GM21515 (cell line): ENCODE data around the gene PRKCZ.

Source experiments
- ATAC-seq: cut with Tn5 transposase; IDR thresholded peaks from one replicate; pipeline ENCODE4 v1.9.1; 2021; ENCODE audit not compliant: unreplicated experiment

The PRKCZ gene

GRCh38 chr1:2060535-2060934, 10.3 kb downstream of the PRKCZ start:
- no peak for ATAC-seq

- no peak for ATAC-seq
Observed at GRCh38 chr1:2061065-2061778, 11.0 kb downstream of the PRKCZ start.

- ATAC-seq: no peak
Observed at GRCh38 chr1:2065699-2066098, 15.5 kb downstream of the PRKCZ start.

- no peak for ATAC-seq
Observed at GRCh38 chr1:2067393-2067792, 17.2 kb downstream of the PRKCZ start.

GRCh38 chr1:2067981-2068380, 17.8 kb downstream of the PRKCZ start:
- no peak for ATAC-seq

GRCh38 chr1:2068951-2069350, 18.7 kb downstream of the PRKCZ start:
- no peak for ATAC-seq

- no peak for ATAC-seq
Observed at GRCh38 chr1:2070016-2070415, 19.8 kb downstream of the PRKCZ start.

- no peak for ATAC-seq
Observed at GRCh38 chr1:2070800-2071530, 20.8 kb downstream of the PRKCZ start.

GRCh38 chr1:2072109-2072806, 22.0 kb downstream of the PRKCZ start:
- ATAC-seq: no peak

- ATAC-seq: no peak
Observed at GRCh38 chr1:2072891-2073290, 22.7 kb downstream of the PRKCZ start.

- ATAC-seq: no peak
Observed at GRCh38 chr1:2073382-2074230, 23.4 kb downstream of the PRKCZ start.

GRCh38 chr1:2074396-2074795, 24.2 kb downstream of the PRKCZ start:
- ATAC-seq: no peak

- ATAC-seq: no peak
Observed at GRCh38 chr1:2074944-2075740, 24.9 kb downstream of the PRKCZ start.

- ATAC-seq: no peak
Observed at GRCh38 chr1:2076826-2077225, 26.6 kb downstream of the PRKCZ start.

- no peak for ATAC-seq
Observed at GRCh38 chr1:2078170-2078569, 28.0 kb downstream of the PRKCZ start.

- ATAC-seq: no peak
Observed at GRCh38 chr1:2079396-2080085, 29.3 kb downstream of the PRKCZ start.

GRCh38 chr1:2080140-2080539, 29.9 kb downstream of the PRKCZ start:
- no peak for ATAC-seq

GRCh38 chr1:2080884-2081283, 30.7 kb downstream of the PRKCZ start:
- no peak for ATAC-seq

- no peak for ATAC-seq
Observed at GRCh38 chr1:2081326-2081885, 31.2 kb downstream of the PRKCZ start.
